ENCODE results near the gene STAP2. TPM values are rescaled to one million over a fixed set of nuclear protein-coding genes. Genes with fewer than 3 reads are reported as not detected.
"Not testable (repeated sequence)": the region's sequence is repeated elsewhere in the genome, so short reads cannot be mapped to it uniquely, and the experiment has no call there.

STAP2 gene
- total and polyA plus RNA-seq, 2 donors (not counting 3 experiments of a cell fraction or from before 2014, with no cell fraction given) = 12.2 to 21.7 TPM

DNA sequence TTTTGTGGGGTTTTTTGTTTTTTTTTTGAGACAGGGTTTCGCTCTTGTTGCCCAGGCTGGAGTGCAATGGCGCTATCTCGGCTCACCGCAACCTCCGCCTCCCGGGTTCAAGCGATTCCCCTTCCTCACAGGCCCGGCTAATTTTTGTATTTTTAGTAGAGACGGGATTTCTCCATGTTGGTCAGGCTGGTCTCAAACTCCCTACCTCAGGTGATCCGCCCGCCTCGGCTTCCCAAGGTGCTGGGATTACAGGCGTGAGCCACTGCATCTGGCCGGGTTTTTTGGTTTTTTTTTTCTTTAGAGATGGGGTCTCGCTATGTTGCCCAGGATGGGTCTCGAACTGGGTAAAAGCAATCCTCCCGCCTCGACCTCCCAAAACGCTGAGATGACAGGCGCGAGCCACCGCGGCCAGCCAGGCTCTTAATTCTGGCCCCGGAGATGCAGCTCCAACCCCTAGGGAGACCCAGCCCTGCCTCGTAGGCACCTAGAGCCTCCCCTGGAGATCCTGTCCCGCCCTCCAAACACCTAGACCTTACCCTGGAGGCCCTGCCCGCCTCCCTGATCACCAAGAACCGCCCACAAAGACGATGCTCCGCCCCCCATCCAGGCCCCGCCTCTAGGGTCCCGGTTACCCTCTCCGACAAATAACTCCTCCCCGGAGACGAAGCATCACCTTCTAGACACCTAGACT is 9.5 kb downstream of the STAP2 start:
- H3K79me2 ChIP-seq (ENCODE audit: control insufficient read depth, insufficient read depth, low read length); H3K27me3 ChIP-seq (ENCODE audit: control insufficient read depth in 2 of 2, insufficient read depth in 2 of 2, low read length in 2 of 2); H3K9ac ChIP-seq (replicated peaks; ENCODE audit: extremely low read depth, insufficient read depth, low read length); FAIRE-seq; H3K9me1 ChIP-seq (replicated peaks; ENCODE audit: control insufficient read depth, extremely low read depth, insufficient read depth, low read length); DNase-seq (ENCODE audit: low read depth, low spot score); H4K20me1 ChIP-seq (replicated peaks; ENCODE audit: control insufficient read depth, extremely low read depth, insufficient read depth, low read length); H3K36me3 ChIP-seq (ENCODE audit: control insufficient read depth in 2 of 2, extremely low read depth in 1 of 2, insufficient read depth in 2 of 2, low read length in 2 of 2); H3K4me1 ChIP-seq (ENCODE audit: control insufficient read depth, extremely low read depth, insufficient read depth, low read length); POLR2A ChIA-PET; H3K27ac ChIP-seq (ENCODE audit: insufficient read depth, low read depth, low read length); H3K9me3 ChIP-seq (replicated peaks; ENCODE audit: control insufficient read depth, insufficient read depth, low read length); dilution Hi-C loops (cut with MboI; ENCODE audit: extremely low pct_ligation_motif_present, low sequenced_read_pairs); CTCF ChIA-PET: not testable (repeated sequence)
- TSS peak; percentile 67 for BruUV-seq (replicated peaks)
- Histone ChIP-seq H3K4me2 (ENCODE audit: insufficient read depth, low read length) (peak overlapping the region; percentile 48), H3K4me3 (replicated peaks in 1 of 3; ENCODE audit: insufficient read depth in 1 of 3, low read depth in 1 of 3, low read length in 3 of 3) (peak overlapping the region in 2 of 3 experiments; percentile 2 to 24), H2AFZ (ENCODE audit: low read depth, low read length) (peak overlapping the region; percentile 44)
- intact Hi-C loops (cut with micrococcal nuclease) = loop anchor here (1.0 kb wide), 1 partner anchor 14 kb away; the partner anchor contains the start of gene MPND

DNA sequence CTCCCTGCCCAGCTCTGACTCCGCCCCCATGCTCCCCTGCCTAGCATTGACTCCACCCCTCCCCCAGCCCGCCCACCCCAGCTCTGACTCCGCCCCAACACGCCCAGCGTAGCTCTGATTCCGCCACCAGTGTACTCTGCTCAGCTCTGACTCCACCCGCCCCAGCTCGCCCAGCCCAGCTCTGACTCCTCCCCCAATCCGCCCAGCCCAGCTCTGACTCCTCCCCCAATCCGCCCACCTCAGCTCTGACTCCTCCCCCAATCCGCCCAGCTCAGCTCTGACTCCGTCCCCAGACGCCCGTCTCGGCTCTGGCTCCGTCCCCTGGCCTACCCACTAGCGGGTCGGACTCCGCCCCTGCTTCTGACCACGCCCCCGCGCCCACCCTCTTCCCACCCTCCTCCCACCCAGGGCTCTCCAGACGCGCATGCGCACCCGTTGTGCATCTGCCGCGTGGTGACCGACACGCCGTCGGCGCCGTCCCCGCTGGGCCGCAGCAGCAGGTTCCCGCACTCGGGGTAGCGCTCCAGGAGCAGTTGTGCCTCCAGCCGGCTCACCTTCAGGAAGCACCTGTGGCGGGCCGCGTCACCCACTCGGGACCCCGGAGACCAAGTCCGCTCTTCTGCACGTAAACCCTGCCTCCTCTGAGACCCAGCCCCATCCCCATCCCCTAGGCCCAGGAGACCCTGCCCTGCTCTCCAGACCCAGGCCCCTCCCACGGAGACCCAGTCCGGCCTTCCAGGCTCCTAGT is 10.2 kb downstream of the STAP2 start:
- dilution Hi-C loops (cut with MboI; ENCODE audit: extremely low pct_ligation_motif_present, low sequenced_read_pairs) (no loop called here), intact Hi-C loops (cut with micrococcal nuclease) (loop anchor here (1.0 kb wide), 1 partner anchor 15 kb away; the partner anchor contains the start of gene MPND)
- Histone ChIP-seq H3K4me3 (replicated peaks in 1 of 3; ENCODE audit: insufficient read depth in 1 of 3, low read depth in 1 of 3, low read length in 3 of 3) (peak overlapping the region in 2 of 3 experiments; percentile 2 to 24), H3K4me2 (ENCODE audit: insufficient read depth, low read length) (peak overlapping the region; percentile 48), H2AFZ (ENCODE audit: low read depth, low read length) (peak overlapping the region; percentile 44), H3K27me3 (ENCODE audit: control insufficient read depth in 2 of 2, insufficient read depth in 2 of 2, low read length in 2 of 2) (no peaks in the 10 kb centered on the region), H3K36me3 (ENCODE audit: control insufficient read depth in 2 of 2, extremely low read depth in 1 of 2, insufficient read depth in 2 of 2, low read length in 2 of 2) (no peaks in the 10 kb centered on the region), H3K4me1 (ENCODE audit: control insufficient read depth, extremely low read depth, insufficient read depth, low read length) (peaks cover 3% of the 10 kb centered on the region), H3K9me1 (replicated peaks; ENCODE audit: control insufficient read depth, extremely low read depth, insufficient read depth, low read length) (no peaks in the 10 kb centered on the region), H4K20me1 (replicated peaks; ENCODE audit: control insufficient read depth, extremely low read depth, insufficient read depth, low read length) (no peaks in the 10 kb centered on the region), H3K27ac (ENCODE audit: insufficient read depth, low read depth, low read length) (no peak overlapping the region), H3K9ac (replicated peaks; ENCODE audit: extremely low read depth, insufficient read depth, low read length) (no peak overlapping the region), H3K9me3 (replicated peaks; ENCODE audit: control insufficient read depth, insufficient read depth, low read length) (no peaks in the 10 kb centered on the region), H3K79me2 (ENCODE audit: control insufficient read depth, insufficient read depth, low read length) (no peaks in the 10 kb centered on the region)
- peak; percentile 15 for TF ChIP-seq POLR2AphosphoS5 (IDR thresholded peaks at IDR 0.05; ENCODE audit: insufficient read depth, low read depth, low read length)
- TF ChIP-seq POLR2A (IDR thresholded peaks at IDR 0.05; ENCODE audit: low read depth, low read length) = peak; percentile 48
- TF ChIP-seq MYC (IDR thresholded peaks at IDR 0.05; ENCODE audit: low read depth, low read length) = peak; percentile 74
- no peak for TF ChIP-seq FOS (IDR thresholded peaks at IDR 0.05; ENCODE audit: borderline replicate concordance, insufficient read depth, low read length)
- TF ChIP-seq EZH2 (IDR thresholded peaks at IDR 0.05; ENCODE audit: borderline replicate concordance, low read depth, low read length, severe bottlenecking) = no peak
- TF ChIP-seq, protein P1, sequence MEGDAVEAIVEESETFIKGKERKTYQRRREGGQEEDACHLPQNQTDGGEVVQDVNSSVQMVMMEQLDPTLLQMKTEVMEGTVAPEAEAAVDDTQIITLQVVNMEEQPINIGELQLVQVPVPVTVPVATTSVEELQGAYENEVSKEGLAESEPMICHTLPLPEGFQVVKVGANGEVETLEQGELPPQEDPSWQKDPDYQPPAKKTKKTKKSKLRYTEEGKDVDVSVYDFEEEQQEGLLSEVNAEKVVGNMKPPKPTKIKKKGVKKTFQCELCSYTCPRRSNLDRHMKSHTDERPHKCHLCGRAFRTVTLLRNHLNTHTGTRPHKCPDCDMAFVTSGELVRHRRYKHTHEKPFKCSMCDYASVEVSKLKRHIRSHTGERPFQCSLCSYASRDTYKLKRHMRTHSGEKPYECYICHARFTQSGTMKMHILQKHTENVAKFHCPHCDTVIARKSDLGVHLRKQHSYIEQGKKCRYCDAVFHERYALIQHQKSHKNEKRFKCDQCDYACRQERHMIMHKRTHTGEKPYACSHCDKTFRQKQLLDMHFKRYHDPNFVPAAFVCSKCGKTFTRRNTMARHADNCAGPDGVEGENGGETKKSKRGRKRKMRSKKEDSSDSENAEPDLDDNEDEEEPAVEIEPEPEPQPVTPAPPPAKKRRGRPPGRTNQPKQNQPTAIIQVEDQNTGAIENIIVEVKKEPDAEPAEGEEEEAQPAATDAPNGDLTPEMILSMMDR (IDR thresholded peaks at IDR 0.05; ENCODE audit: extremely low read depth in 1 of 2, insufficient read depth in 1 of 2, low read depth in 1 of 2, low read length in 2 of 2) = no peak
- no peak for TF ChIP-seq JUN (IDR thresholded peaks at IDR 0.05; ENCODE audit: borderline replicate concordance, insufficient read depth, insufficient read length, low read depth)
- no peak for TF ChIP-seq GATA2 (IDR thresholded peaks at IDR 0.05; ENCODE audit: insufficient read depth, insufficient read length, low read depth, low read length)
- TF ChIP-seq, protein P2, sequence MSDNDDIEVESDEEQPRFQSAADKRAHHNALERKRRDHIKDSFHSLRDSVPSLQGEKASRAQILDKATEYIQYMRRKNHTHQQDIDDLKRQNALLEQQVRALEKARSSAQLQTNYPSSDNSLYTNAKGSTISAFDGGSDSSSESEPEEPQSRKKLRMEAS (IDR thresholded peaks at IDR 0.05; ENCODE audit: insufficient read depth, insufficient read length) = peak; percentile 80
- peak; percentile 96 for FAIRE-seq
- ChIA-PET POLR2A (interaction anchor here (0.6 to 1.1 kb wide), 2 partner anchors 14 to 42 kb away, joined by 3 to 6 read pairs; partner anchors contain the start of gene MPND), CTCF (interaction anchor here (0.6 to 0.8 kb wide), 2 partner anchors 61 to 81 kb away, joined by 3 to 4 read pairs; partner anchors contain the start of gene YJU2)
- BruUV-seq (replicated peaks) = no TSS peak
- peak; percentile 82 for DNase-seq (ENCODE audit: low read depth, low spot score)
